Panc1 (cell line): ENCODE results near the gene ZFP14.
"Not testable (repeated sequence)": the region's sequence is repeated elsewhere in the genome, so short reads cannot be mapped to it uniquely, and the experiment has no call there.

Source experiments
- CTCF ChIP-seq: fragments of 450-650 bp; IDR thresholded peaks from 2 replicates; pipeline ENCODE4 v1.5.1; 2017; ENCODE audit warnings: mild to moderate bottlenecking
- POLR2AphosphoS5 ChIP-seq: IDR thresholded peaks from 2 replicates; pipeline ENCODE4 v1.6.1; 2012; ENCODE audit warnings: mild to moderate bottlenecking, low read depth, low read length, moderate library complexity
- REST ChIP-seq, 2 experiments: IDR thresholded peaks; 2 replicates each; pipeline ENCODE4 v1.6.1; 2011 to 2012; ENCODE audit warnings: low read depth in 2 of 2, control low read depth in 1 of 2, low read length in 1 of 2, mild to moderate bottlenecking in 1 of 2, moderate library complexity in 1 of 2; ENCODE audit not compliant: insufficient read depth in 1 of 2
- SIN3A ChIP-seq: IDR thresholded peaks from 2 replicates; pipeline ENCODE4 v1.6.1; 2012; ENCODE audit warnings: low read depth, mild to moderate bottlenecking, low read length, moderate library complexity, borderline replicate concordance; ENCODE audit not compliant: insufficient read depth
- TCF7L2 ChIP-seq: IDR thresholded peaks from 2 replicates; pipeline ENCODE4 v1.6.1; 2011; ENCODE audit warnings: mild to moderate bottlenecking, low read depth, low read length, inconsistent platforms

GRCh38 chr19:36310416-36310990 is 68.5 kb downstream of the ZFP14 start:
- not testable (repeated sequence) for TF ChIP-seq CTCF; REST (IDR thresholded peaks at IDR 0.05; ENCODE audit: insufficient read depth in 1 of 2, low read depth in 2 of 2, low read length in 1 of 2); POLR2AphosphoS5; SIN3A; TCF7L2
